Mammary epithelial cell (primary cell): ENCODE data around the gene MS4A14.

Source experiments
- CTCF ChIP-seq, 2 donors: IDR thresholded peaks in 1 of 2; conservative IDR thresholded peaks in 1 of 2; 2 replicates each; pipeline ENCODE4 v1.5.1; 2011 to 2012; ENCODE audit warnings: inconsistent platforms in 2 of 2, low read length in 2 of 2, mild to moderate bottlenecking in 2 of 2, control low read depth in 1 of 2, low read depth in 1 of 2; ENCODE audit not compliant: insufficient read depth in 1 of 2; ENCODE audit errors: extremely low read depth in 1 of 2
- EZH2 ChIP-seq: IDR thresholded peaks from 2 replicates; pipeline ENCODE4 v1.6.1; 2012; ENCODE audit warnings: low read length, inconsistent platforms, borderline replicate concordance

- no peak for TF ChIP-seq CTCF (conservative IDR thresholded peaks at IDR 0.05 in 1 of 2, IDR thresholded peaks at IDR 0.05 in 1 of 2; ENCODE audit: extremely low read depth in 1 of 2, insufficient read depth in 1 of 2, low read depth in 1 of 2, low read length in 2 of 2)
- TF ChIP-seq EZH2, result no peak
Observed at GRCh38 chr11:60454212-60454611, 58.0 kb downstream of the MS4A14 start.
